Stimulated activated CD4-positive, alpha-beta T cell treated with anti-CD3 and anti-CD28 coated beads, Interleukin-4, amount 100 ng/mL, for 24 hours (primary cell): ENCODE results near the gene TCF23.
A peak's percentile ranks its signal among the peaks of the same experiment; 100 is the strongest.

Experiments
- DNase-seq: peaks from one replicate; pipeline ENCODE4 v3.0.0-alpha.2; 2020

TCF23 gene

DNA sequence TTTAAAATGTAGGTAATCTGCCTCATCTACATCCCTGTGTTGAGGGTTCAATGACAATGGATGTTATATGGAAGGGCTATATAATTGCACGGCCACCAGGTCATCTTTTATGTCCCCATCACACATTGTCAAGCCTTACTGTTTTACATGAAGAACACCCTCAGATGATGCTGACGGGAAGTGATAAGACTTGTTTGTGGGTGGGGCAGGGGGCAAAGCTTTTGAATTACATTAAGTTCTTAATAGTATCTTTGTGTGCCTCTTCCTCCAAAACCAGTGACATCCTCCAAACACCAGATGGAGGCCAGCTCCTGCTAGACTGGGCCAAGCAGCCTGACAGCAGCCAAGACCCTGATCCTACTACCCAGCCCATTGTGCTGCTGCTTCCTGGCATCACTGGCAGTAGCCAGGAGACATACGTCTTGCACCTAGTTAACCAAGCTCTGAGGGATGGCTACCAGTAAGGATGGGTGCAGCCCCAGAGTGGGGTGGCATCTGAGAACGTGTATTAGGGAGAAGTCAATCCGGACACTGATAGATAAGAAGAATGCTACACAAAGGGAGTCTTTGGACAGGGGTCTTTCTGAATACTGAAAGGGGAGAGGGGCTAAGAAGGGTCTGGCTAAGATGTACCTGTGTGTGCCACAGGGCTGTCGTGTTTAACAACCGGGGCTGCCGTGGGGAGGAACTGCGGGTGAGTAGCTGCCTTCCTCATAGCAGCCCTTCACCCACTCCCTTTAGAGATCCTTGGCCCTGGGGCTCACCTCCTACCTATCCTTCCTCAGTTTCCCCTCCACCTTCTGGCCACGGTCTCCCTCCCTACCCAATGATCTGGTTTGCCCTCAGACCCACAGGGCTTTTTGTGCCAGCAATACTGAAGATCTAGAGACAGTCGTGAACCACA is 19.9 kb upstream of the TCF23 start:
- DNase-seq, result no peak

DNA sequence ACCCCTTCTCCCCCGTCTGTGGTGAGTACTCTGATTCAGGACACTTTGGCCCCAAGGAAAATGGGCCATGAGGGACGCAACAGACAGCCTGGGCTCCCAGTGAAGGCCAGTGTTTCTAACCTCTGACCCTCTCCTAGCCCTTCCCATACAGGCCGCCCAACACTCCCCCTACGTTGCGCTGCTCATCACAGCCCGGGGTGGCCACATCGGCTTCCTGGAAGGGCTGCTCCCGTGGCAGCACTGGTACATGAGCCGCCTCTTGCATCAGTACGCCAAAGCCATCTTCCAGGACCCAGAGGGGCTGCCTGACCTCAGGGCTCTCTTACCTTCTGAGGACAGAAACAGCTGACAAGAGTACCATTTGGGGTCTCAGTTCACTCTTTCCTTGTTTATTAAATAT is 18.4 kb upstream of the TCF23 start:
- no peak for DNase-seq

DNA sequence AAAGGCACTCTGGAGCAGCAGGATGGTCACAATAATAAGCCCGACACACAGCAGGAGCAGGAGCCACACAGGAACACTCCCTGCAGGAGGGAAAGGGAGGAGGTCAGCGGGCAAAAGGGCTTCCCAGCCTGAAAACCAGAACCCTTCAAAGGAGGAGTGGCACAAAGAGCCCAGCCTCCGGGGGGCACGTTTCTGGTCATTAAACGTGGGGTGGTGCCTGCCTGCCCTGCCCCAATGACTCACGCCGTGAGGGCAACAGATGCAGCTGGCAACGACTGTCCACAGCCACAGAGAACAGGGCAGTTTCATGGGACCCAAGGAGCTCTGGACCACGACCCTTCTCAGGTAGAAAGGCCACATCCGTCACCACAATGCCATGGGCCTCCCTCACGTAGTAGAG is 17.4 kb upstream of the TCF23 start:
- DNase-seq, result no peak

DNA sequence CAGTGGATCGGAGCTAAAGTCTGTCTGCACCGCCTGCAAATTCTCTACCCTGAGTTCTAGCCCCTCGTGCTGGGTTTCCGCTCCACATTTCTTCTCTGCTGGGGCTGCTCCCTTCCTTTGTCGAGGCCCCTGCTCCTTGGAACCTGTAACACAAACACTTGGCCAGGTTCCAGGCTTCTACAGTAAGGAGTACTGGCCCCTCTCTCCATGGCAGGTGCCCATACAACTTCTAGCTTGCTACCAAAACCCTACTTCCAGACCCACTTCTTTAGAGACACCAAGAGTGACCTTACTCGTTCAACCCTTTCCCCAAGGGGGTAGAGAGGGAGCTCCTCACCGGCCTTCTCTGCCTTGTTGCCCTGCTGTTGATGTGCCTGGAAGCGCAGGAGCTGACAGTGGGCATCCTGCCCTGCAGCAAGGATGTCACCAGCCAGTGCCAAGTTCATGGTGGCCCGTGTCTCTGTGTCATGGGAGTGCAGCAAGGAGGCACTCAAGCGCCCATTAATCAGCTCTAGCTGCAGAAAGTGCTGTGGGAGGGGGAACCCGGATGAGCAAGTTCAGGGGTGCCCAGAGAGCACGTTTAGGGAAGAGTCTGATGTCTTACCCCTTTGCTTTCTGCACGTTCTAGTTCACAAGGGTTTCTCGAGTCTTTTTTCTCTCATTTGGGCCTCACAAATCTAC is 15.5 kb upstream of the TCF23 start:
- peak; percentile 41 for DNase-seq

DNA sequence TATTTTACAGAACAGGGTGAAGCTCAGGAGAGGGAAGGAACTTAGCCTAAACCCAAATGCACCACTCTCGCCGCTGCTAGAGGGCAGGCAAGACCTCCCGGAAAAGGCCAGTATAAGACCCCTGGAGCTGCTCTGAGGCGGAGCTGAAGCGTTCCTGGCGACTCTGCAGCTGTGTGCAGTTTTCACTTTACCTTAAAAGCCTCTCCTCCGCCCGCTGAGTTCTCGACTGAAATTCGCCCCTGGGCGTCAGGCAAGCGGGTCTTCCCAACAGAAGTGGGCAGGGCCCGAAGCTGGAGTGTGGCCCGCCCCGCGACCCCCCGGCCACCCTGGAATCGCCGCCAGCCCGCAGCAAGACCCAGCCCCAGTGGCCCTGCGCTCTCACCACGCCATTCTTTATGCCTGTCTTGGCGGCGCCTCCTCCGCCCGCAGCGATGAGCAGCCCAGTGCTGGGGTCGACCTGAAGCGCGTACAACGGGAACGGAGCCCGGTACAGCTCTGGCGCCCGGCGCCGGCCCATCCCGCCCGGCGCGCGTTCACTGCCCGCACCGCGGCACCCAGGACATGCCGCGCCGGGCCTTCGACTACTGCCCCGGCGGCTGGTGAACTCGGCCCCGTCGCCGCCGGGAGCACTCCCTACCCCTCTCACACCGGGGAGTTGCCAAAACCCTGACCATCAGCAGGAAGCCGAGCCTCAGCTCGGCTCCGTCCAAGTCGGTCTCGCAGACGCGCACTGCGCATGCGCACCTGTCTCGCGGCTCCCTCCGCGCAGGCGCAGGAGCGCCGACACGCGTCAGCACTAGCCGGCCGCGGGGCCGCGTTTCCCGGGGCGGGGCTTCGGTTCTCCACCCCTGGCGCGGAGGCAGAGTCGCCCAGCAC is 14.7 kb upstream of the TCF23 start, which contains the start of gene PREB:
TSS of gene PREB (minus strand) at position 732 of the 876 bp plus-strand sequence. CDS start at position 517, 215 bp downstream.
- DNase-seq, result peak; percentile 98

DNA sequence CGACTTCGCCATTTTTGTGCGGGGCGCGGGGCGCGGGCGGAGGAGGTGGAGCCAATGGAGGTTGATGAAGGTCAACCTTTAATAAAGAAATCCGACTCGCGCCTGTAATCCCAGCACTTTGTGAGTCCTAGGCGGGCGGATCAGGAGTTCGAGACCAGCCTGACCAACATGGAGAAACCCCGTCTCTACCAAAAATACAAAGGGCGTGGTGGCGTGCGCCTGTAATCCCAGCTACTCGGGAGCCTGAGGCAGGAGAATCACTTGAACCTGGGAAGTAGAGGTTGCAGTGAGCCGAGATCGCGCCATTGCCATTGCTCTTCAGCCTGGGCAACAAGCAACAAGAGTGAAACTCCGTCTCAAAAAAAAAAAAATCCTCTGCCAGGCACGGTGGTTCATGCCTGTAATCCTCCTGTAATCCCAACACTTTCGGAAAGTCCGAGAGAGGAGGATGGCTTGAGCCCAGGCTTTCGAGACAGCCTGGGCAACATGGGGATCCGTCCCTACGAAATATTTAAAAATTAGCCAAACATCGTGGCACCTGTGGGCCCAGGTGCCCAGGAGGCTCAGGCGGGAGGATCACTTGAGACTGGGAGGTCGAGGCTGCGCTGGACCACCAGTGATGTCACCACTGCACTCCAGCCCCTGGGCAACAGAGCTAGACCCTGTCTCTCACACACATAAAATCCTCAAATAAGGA is 13.9 kb upstream of the TCF23 start:
- DNase-seq, result no peak

DNA sequence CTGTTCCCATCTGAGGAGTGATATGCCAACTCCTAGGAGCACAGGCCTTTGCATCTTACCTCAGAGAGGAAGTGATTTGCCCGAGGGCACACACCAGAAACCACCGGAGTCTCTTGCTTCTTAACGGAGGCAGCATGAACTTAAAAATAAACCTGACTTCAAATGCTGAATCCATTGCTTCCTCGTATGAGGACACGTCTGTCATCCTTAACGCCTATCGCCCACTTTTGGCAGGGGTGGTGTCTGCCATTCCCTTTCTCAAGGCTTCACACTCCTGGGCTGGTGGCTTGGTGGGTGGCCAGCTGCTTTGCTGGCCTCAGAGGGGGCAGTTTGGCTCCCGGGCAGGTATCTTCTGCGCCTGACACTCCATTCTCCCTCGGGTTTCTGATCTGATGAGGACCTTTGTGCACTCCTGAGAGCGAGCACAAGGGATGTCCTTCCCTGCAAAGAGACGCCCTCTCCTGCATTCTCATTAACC is 13.3 kb upstream of the TCF23 start:
- DNase-seq, result no peak

DNA sequence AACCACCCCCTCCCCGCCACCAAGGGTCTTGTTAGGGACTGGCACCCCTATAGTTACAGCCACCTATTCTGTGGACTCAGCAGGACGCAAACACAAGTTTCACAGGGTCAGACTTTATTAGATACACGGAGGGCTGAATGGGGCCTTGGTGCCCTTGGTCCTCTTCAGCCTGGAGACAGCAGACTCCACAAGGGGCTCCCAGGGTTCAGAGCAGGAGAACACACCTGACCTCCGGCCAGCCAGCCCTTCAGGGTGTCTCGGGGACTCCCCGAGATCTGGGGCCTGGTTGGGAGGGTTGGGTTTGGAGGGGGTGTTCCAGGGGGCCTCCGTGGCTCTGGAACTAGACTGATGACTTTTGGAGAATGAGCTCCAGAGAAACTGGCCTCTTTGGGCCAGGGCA is 12.1 kb upstream of the TCF23 start:
- no peak for DNase-seq

DNA sequence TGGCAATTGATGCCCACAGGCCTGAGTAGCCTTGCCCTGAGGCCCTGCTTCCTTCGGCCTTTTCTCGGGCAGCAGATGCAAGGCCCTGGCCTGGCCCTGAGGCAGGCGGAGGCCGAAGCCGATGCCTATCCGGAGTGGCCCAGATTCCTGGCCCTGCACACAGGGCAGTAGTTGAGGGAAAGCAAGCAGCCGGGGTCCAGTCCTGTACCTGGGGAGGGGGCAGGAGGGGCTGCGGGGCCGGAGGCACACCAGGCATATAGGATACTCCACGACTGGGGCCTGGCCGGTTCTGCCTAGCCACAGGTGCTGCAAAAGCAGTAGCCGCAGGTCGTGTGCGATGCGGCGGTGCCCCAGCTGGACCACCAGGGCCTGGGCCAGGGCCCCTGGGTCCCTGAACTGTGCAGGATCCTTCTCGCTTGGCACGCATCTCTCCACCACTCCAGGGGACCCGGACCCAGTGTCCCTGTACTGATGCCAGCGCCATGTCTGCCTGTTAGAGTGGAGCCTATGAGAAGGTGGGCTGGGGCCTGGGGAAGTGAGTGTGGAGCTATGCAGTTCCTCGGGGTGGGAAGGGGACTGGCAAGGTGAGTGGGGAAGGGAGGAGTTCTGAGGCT is 11.4 kb upstream of the TCF23 start:
- DNase-seq, result no peak

DNA sequence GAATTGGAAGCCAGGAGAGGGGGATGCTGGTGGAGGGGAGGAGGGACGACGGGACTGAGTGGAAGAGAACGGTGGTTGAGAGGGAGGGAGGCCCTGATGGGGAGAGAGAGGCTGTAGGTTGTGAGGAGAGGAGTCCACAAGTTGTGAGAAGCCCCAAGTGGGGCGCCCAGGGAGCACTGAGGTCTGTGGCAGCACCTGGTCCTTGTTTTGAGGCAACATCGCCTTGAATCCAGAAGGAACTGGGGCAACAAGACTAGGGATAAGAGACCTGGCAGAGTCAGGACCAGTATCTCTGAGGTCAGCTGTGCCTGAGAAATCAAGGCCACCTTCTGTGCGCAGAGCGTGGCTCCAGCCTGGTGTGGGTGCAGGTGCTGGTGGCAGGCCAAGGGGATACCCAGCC is 10.7 kb upstream of the TCF23 start:
- no peak for DNase-seq

DNA sequence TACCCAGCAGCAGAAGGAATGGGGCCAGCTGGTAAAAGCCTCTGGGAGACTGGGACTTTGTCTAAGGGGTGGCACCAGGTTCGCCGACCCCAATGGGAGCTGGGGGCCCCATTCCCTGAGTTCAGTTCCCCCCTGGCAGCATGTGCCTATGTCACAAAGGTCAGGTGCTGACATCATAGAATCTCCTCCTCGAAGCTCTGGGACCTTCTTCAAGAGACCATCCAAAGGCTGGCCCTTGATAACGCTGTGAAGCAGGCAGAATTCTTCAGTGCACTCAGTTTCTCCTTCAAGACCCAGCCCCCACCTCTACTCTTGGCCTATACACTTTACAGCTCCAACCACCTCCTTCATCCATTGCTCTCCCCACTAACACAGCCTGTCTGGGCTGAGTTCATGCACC is 9.5 kb upstream of the TCF23 start, which contains the start of gene PRR30:
TSS of gene PRR30 (minus strand) at position 101 of the 400 bp plus-strand sequence. CDS start 1,081 bp downstream, outside the sequence.
- DNase-seq, result no peak

DNA sequence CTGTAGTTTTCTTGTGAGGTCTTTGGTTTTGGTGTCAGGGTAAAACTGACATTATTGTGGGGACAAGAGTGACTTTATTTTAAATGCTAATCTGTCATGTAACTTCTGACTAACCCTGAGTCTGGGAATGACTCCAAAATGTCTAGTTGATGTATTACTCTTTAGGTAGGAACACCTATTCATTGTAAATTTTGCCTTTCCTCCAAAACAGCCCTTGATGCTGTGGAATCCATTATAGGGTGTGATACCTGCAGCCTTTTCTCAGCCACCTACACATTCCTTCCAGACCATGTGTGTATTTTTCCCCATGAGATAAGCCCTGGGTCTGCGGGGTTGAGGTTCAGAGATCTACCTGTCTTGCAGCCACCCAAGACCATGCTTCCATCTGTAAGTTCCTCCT is 5.5 kb upstream of the TCF23 start:
- DNase-seq, result no peak

DNA sequence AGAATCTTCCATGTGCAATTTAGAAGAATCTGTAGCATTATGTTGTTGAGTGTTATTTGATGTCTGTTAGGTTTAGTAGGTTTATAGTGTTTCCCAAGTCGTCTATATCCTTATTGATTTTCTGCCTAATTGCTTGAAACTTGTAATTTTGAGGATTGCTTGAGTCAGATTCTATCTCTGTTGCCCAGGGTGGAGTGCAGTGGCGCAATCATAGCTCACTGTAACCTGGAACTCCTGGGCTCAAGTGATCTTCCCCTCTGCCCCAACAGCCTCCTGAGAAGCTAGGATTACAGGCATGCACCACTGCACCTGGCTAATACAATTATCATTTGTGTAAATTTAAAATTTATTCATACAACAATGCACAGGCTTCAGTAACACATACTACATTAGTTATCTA is 3.1 kb upstream of the TCF23 start:
- no peak for DNase-seq

DNA sequence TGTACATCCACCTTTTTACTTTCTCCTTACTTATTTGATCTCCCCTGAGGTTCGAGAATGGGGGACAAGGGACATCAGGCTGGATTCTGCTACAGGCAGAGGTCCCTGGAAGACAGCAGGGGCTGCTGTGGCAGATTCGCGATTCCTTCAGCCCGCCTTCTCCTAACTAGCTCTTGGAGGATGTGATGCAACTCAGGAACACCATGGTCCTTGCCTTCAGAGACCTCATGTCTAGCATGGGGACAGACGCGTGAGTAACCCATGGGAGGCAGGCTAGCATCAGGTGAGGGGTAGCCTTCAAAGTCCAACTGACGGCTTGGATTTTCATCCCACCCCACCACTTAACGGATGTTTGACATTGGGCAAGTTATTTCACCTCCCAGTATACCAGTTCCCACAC is 869 bp upstream of the TCF23 start:
- DNase-seq, result no peak

DNA sequence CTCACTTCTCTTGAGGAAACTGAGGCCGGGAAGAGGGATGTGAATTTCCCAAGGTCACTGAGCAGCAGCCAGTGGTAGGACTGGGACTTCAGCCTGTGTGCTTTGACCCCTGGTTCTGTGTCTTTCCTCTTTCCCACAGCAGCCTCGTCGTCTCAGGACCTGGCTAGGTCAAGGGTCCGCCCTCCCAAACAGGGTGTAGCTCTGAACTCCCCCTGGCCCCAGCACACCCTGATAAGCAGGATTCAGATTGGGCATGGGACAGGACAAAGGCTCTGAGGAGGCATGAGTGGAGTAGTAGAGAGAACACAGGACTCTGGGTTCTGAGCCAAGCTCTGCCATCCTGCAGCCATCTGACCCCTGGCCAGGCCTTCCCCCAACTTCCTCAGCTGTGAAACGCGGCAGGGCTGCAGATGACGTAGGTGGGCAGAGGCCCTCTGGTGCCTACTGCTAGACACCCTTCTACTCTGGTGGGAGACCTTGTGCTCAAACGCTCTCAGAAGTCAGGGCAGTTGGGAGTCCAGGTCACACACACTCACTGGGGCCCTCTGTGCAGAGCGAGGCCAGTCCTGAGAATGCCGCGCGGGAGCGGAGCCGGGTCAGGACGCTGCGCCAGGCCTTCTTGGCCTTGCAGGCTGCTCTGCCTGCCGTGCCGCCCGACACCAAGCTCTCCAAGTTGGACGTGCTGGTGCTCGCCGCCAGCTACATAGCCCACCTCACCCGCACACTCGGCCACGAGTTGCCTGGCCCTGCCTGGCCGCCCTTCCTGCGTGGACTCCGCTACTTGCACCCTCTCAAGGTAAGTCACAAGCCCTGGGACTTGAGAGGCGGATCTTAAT is 984 bp downstream of the TCF23 start:
- no peak for DNase-seq

DNA sequence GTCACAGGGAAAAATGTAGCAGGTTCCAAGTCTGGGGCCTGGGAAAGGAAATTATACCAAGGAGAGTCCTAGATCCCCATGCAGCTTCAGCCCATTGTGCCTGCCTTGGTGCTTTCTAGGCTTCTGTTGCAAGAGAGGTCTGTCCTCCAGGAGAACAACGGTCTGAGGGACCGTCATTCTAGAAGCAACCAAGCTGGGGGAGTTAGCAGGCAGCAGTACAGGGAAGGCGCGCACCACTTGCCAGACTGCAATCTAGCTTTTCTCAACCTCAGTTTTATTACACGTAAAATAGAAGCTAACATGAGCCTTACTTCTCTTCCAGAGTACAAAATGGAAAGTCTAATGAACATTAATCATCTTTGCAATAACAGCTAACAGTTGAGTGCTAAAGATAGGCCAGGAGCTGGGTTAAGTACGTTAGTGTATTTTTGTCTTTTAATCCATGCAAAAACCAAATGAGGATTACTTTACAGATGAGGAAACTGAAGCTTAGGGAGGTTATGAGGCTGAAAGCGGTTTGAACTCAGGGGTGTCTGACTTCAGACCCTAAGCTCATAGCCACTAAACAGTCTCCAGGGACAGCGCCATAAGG is 1.9 kb downstream of the TCF23 start:
- no peak for DNase-seq

DNA sequence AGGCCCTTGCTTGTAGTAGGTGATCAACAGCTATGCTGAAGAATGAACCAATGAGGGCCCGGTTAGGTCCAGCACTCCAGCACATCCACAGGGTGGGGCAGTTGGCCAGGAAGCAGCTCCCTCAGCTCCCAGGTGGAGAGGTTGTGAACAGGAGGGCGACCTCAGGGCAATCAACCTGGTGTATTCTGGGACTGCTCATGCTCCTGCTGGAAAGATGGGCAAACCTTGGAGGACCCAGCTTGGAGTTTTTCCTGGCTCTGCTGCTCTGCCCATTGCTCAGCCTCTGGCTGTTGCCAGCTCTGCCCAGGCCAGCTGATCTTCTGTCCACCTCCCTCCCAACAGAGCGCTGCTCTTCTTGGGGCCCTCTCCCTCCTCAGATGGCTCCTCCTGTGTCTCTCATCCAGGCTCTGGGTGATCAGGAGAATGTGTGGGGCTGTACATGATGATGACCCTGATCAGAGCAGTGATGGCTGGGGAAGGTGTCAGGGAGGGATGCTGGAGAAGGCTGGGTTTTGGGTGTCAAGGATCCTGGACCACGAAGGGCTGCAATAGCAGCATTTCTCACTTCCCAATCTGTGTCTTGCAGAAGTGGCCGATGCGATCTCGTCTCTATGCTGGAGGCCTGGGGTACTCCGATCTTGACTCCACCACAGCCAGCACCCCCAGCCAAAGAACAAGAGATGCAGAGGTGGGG is 3.4 kb downstream of the TCF23 start:
- DNase-seq, result no peak

DNA sequence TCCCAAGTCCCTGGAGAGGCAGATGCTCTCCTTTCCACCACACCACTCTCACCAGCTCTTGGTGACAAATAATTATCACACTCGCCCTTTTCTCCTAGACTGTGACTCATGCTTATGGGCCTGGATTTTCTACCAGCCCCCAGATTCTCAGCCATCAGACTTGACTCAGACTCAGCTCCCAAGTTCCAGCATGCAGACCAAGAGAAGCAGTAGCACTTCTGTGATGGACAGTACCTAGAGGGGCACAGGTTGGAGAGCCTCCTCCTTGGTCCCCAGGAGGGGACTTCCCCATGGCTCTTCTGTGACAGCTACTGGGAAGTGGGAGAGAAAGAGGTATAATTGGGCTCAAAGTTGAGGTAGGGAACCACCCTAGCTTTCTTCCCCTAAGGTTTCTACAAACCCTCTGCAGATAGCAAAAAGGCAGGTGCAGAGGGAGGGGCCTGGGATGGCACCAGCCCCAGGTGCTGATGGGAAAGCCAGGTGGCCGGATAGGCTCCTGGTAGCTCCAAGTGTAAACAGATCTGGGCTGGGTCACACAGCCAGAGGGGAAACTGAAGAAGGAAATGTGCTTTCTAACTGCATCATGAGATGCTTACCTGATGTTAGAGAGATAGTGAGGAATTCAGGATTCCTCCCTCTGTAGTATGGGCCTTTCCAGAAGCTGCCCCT is 4.1 kb downstream of the TCF23 start:
- DNase-seq, result no peak

DNA sequence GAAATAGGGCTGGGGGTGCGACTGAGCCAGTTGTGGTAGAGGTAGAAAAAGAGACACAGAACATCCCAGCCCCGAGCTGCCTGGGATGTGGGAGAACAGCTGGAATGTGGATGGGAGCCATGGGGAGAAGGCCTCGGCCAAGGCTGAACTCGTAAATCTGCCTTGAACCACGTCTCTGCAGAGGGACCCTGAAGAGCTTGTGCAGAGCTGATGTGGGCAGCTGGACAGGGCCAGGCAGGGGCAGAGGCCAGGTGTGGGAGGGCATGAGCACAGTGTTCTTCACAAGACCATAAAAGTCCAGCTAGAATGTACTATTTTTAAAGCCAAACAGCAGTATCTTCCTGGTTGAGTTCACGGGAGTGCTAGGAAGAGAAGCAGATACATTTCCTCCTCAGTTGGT is 5.7 kb downstream of the TCF23 start:
- DNase-seq, result no peak
